GM12801 (cell line): Measurements from ENCODE around the gene UNCX.

ENCODE experiments used
- CTCF ChIP-seq: IDR thresholded peaks from one replicate; pipeline ENCODE4 v1.5.1; 2011; ENCODE audit warnings: control low read depth; ENCODE audit not compliant: insufficient read length; ENCODE audit errors: extremely low read depth

The UNCX gene

GRCh38 chr7:1236831-1237701 lies 4.4 kb downstream of the UNCX start:
- TF ChIP-seq CTCF: no peak

- TF ChIP-seq CTCF: no peak
Observed at GRCh38 chr7:1237704-1238255, 5.1 kb downstream of the UNCX start.

- no peak for TF ChIP-seq CTCF
Observed at GRCh38 chr7:1238450-1238882, 5.8 kb downstream of the UNCX start.

GRCh38 chr7:1238931-1239802 lies 6.5 kb downstream of the UNCX start:
- TF ChIP-seq CTCF: no peak

GRCh38 chr7:1239803-1240516 lies 7.3 kb downstream of the UNCX start:
- TF ChIP-seq CTCF: no peak

GRCh38 chr7:1240517-1241257 lies 8.0 kb downstream of the UNCX start:
- TF ChIP-seq CTCF: no peak
